Measurements from ENCODE around the gene CHD9. TPM values are rescaled to one million over a fixed set of nuclear protein-coding genes. Genes with fewer than 3 reads are reported as not detected.

Gene CHD9
- total RNA-seq, 1 donor from 2014 or later = 81.4 TPM

- DNase-seq (no peak), ATAC-seq (no peak)
- no peak for TF ChIP-seq CTCF (IDR thresholded peaks at IDR 0.05)
- no peak overlapping the region for H3K27ac ChIP-seq
- peaks cover 22% of the 10 kb centered on the region for H3K36me3 ChIP-seq
- H3K27me3 ChIP-seq = no peaks in the 10 kb centered on the region
- peaks cover 6% of the 10 kb centered on the region for H3K4me1 ChIP-seq
- intact Hi-C loops (cut with DNase I) = no loop called here
- no peak overlapping the region for H3K4me3 ChIP-seq
- H3K9me3 ChIP-seq = no peaks in the 10 kb centered on the region
Observed at GRCh38 chr16:53153130-53153529, 98.3 kb downstream of the CHD9 start.

- H3K9me3 ChIP-seq = no peaks in the 10 kb centered on the region
- DNase-seq (no peak), ATAC-seq (no peak)
- no peak overlapping the region for H3K4me3 ChIP-seq
- no peaks in the 10 kb centered on the region for H3K27me3 ChIP-seq
- peaks cover 6% of the 10 kb centered on the region for H3K4me1 ChIP-seq
- peaks cover 22% of the 10 kb centered on the region for H3K36me3 ChIP-seq
- TF ChIP-seq CTCF (IDR thresholded peaks at IDR 0.05) = no peak
- H3K27ac ChIP-seq = no peak overlapping the region
- intact Hi-C loops (cut with DNase I) = no loop called here
Observed at GRCh38 chr16:53154513-53154912, 99.7 kb downstream of the CHD9 start.

- TF ChIP-seq CTCF (IDR thresholded peaks at IDR 0.05) = no peak
- Histone ChIP-seq H3K4me1 (peaks cover 6% of the 10 kb centered on the region), H3K27me3 (no peaks in the 10 kb centered on the region), H3K4me3 (no peak overlapping the region), H3K9me3 (no peaks in the 10 kb centered on the region), H3K27ac (no peak overlapping the region), H3K36me3 (peaks cover 26% of the 10 kb centered on the region)
- intact Hi-C loops (cut with DNase I) = loop anchor here (5.0 kb wide), 1 partner anchor 99 kb away; no protein-coding TSS in a partner anchor
- ATAC-seq (no peak), DNase-seq (no peak)
Observed at GRCh38 chr16:53156516-53156915, 101.7 kb downstream of the CHD9 start.

GRCh38 chr16:53159781-53160436 is 105.1 kb downstream of the CHD9 start:
- Histone ChIP-seq H3K27ac (no peak overlapping the region), H3K36me3 (peaks cover 37% of the 10 kb centered on the region), H3K4me3 (no peak overlapping the region), H3K4me1 (no peaks in the 10 kb centered on the region), H3K9me3 (no peaks in the 10 kb centered on the region), H3K27me3 (no peaks in the 10 kb centered on the region)
- intact Hi-C loops (cut with DNase I) = loop anchor here (5.0 kb wide), 1 partner anchor 103 kb away; no protein-coding TSS in a partner anchor
- DNase-seq (no peak), ATAC-seq (peak; percentile 75)
- peak; percentile 75 for TF ChIP-seq CTCF (IDR thresholded peaks at IDR 0.05)

- no peak overlapping the region for H3K4me3 ChIP-seq
- H3K4me1 ChIP-seq = peaks cover 17% of the 10 kb centered on the region
- no peaks in the 10 kb centered on the region for H3K9me3 ChIP-seq
- H3K27ac ChIP-seq = no peak overlapping the region
- no peaks in the 10 kb centered on the region for H3K27me3 ChIP-seq
- ATAC-seq (no peak), DNase-seq (no peak)
- TF ChIP-seq CTCF (IDR thresholded peaks at IDR 0.05) = no peak
- intact Hi-C loops (cut with DNase I) = no loop called here
- H3K36me3 ChIP-seq = peaks cover 12% of the 10 kb centered on the region
Observed at GRCh38 chr16:53166099-53166498, 111.3 kb downstream of the CHD9 start.

Data from upper lobe of right lung (tissue), 1 donor.